SK-N-MC (cell line): ENCODE data around the gene DIAPH1.

ENCODE experiments used
- DNase-seq: peaks from one replicate; pipeline ENCODE4 v3.0.0-alpha.2; 2011; ENCODE audit warnings: low read depth, low spot score
- H3K27ac ChIP-seq: fragments of 200-600 bp; sonication (generic); 2 replicates; pipeline ENCODE4 v1.5.1; 2016; ENCODE audit warnings: mixed run types
- H3K36me3 ChIP-seq: fragments of 200-600 bp; sonication (generic); 2 replicates; pipeline ENCODE4 v1.6.1; 2017; ENCODE audit warnings: antibody characterized with exemption, low read length, mixed read lengths; ENCODE audit not compliant: insufficient read depth
- H3K4me3 ChIP-seq: fragments of 200-600 bp; sonication (generic); 2 replicates; pipeline ENCODE4 v1.5.1; 2016
- H3K9ac ChIP-seq: fragments of 200-600 bp; sonication (generic); 2 replicates; pipeline ENCODE4 v1.8.0; 2017; ENCODE audit warnings: mixed run types, mixed read lengths; ENCODE audit not compliant: insufficient read length
- H3K9me3 ChIP-seq: fragments of 200-600 bp; sonication (generic); 2 replicates; pipeline ENCODE4 v1.6.1; 2017; ENCODE audit warnings: low read depth, mild to moderate bottlenecking, antibody characterized with exemption, low read length, moderate library complexity, mixed read lengths
- EZH2 ChIP-seq: fragments of 200-600 bp; sonication (generic); IDR thresholded peaks from one replicate; pipeline ENCODE4 v1.6.1; 2017; ENCODE audit warnings: antibody characterized with exemption
- FOXP2 ChIP-seq: optimal IDR thresholded peaks from 2 replicates; pipeline ENCODE3; 2011; ENCODE audit warnings: mild to moderate bottlenecking, moderate library complexity; ENCODE audit not compliant: insufficient read depth; ENCODE audit errors: extremely low read length, control extremely low read depth
- POLR2AphosphoS5 ChIP-seq: IDR thresholded peaks from 2 replicates; pipeline ENCODE4 v1.6.1; 2012; ENCODE audit warnings: mild to moderate bottlenecking, low read depth, low read length, borderline replicate concordance

Gene DIAPH1

DNA sequence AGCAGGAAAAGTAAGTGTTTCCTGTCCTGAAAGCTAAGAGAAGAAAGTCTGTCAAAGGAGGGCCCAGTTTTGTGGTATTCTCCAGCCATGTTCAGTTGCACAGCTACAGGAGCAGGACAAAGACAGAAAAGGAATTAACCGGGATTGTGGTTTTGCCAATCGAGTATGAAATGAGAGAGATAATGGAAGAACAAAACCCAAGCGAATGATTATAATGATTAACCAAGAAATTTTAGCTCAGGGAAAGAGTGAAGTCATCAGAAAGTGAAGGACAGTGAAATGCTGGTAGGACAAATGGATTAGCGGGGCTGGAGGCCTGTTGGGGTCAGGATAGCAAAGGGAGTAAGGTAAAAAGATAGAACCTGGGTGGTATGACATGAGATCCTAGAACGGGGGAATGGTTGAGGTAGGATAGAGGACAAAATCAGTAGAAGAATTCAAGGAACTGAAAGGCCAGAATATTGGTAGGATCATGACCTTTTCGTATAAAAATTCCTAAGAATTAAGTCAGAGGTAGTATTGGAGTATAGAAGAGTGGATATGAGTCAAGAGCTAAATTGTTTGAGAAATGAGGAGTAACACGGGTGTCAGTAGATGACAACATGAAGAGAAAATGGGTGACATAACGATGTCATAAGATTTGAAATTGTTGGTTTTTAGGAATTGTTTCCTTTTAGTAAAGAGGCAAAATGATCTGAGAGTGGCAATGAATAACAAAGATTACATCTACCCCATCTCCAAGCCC lies 52.8 kb downstream of the DIAPH1 start:
- Histone ChIP-seq H3K27ac (peak overlapping the region; percentile 91), H3K36me3 (peaks cover 66% of the 10 kb centered on the region), H3K4me3 (no peak overlapping the region), H3K9me3 (no peaks in the 10 kb centered on the region), H3K9ac (peak overlapping the region; percentile 35)
- no peak for DNase-seq
- TF ChIP-seq FOXP2, result no peak
- no peak for TF ChIP-seq POLR2AphosphoS5
- TF ChIP-seq EZH2, result no peak

DNA sequence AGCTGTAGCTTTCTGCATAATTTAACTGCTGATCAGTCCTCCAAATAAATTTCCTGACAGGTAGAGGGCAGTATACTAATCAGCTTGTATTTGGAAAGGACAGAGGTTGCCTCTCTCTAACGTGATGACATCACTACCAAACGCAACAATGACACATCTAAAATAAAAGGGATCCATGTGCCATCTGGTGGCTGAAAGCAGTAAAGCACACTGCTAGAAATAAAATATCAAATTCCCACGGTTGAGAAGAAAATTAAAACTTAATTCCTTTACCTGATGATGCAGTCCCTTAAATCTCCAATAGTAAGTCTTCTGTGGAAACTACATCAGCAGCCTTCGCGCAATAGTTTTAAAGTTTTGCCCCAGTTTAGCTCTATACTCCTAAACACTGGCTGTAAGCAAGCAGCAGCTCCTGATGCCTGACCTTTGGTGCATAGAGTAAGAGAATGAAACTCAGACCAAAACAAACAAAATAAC lies 54.5 kb downstream of the DIAPH1 start:
- DNase-seq, result peak; percentile 95
- no peaks in the 10 kb centered on the region for H3K9me3 ChIP-seq
- peak overlapping the region; percentile 91 for H3K27ac ChIP-seq
- TF ChIP-seq POLR2AphosphoS5, result peak; percentile 40; the same call in 1 of the 2 replicates
- no peak for TF ChIP-seq EZH2
- peak; percentile 79 for TF ChIP-seq FOXP2
- H3K36me3 ChIP-seq, result peaks cover 53% of the 10 kb centered on the region
- no peak overlapping the region for H3K4me3 ChIP-seq
- peak overlapping the region; percentile 56 for H3K9ac ChIP-seq

DNA sequence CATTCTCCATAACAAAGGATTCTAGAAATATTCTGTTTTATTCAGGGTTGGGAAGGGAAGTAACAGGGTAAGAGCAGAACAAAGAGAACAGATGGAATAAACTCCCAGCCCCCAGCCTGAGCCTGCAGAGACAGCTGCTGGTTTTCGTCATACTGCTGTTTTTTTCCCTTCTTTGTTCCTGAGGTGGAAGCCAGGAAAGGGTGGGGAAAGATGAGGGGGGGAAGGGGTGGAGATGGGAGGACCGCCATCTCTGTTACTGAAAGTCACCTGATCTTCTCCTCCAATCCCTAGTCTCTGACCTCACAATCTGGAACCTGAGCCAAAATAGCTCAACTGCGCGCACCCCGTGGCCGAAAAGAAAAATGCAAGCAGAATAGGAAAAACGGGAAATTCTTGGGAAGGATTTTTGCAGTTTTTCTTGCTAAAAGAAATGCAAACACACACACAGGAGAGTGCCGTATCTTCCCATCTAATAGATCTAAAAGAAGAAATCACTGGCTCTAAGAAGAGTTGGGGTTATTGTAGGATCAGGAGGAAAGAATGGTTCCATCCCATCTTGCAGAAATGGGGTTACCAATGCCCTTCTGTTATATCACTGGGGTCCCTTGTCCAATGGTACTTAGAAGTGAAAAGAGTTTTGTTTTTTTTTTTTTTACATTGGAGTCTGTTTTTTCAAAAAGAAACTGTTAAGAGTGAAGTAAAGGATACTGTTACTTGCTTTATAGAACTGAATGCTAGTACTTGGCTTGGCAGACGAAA lies 57.9 kb downstream of the DIAPH1 start:
- no peaks in the 10 kb centered on the region for H3K9me3 ChIP-seq
- H3K4me3 ChIP-seq, result peak overlapping the region; percentile 70
- H3K9ac ChIP-seq, result peak overlapping the region; percentile 88
- peak overlapping the region; percentile 95 for H3K27ac ChIP-seq
- H3K36me3 ChIP-seq, result peaks cover 32% of the 10 kb centered on the region
- DNase-seq, result peak; percentile 85
- TF ChIP-seq FOXP2, result peak; percentile 27
- peak; percentile 42; the same call in 1 of the 2 replicates for TF ChIP-seq POLR2AphosphoS5
- no peak for TF ChIP-seq EZH2

DNA sequence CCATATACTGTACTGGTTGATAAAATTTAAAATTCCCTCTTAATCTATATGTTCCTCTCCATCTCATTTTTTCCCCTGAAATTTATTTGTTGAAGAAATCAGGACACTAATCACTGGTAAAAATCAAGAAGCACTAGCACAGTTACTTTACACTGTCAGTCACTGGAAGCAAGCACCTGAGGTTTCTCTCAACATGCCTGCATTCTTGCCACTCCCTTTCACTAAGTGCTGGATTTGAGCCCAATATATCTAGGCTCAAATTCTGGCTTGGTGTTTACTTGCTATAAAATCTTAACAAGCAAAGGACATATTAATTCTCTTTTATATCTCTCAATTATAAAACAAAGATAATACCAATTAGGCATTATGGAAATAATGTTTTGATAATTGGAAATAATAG lies 58.6 kb downstream of the DIAPH1 start:
- no peak for DNase-seq
- Histone ChIP-seq H3K4me3 (peak overlapping the region; percentile 70), H3K36me3 (peaks cover 29% of the 10 kb centered on the region), H3K9me3 (no peaks in the 10 kb centered on the region), H3K27ac (peak overlapping the region; percentile 95), H3K9ac (peak overlapping the region; percentile 88)
- TF ChIP-seq FOXP2 (no peak), POLR2AphosphoS5 (no peak), EZH2 (no peak)

GRCh38 chr5:141559461-141559860 lies 59.3 kb downstream of the DIAPH1 start:
- peak overlapping the region; percentile 95 for H3K27ac ChIP-seq
- no peaks in the 10 kb centered on the region for H3K9me3 ChIP-seq
- no peak for DNase-seq
- peaks cover 26% of the 10 kb centered on the region for H3K36me3 ChIP-seq
- TF ChIP-seq POLR2AphosphoS5 (no peak), EZH2 (no peak), FOXP2 (no peak)
- no peak overlapping the region for H3K9ac ChIP-seq
- H3K4me3 ChIP-seq, result no peak overlapping the region

- no peak for DNase-seq
- Histone ChIP-seq H3K27ac (peak overlapping the region; percentile 95), H3K9ac (peak overlapping the region; percentile 74), H3K9me3 (no peaks in the 10 kb centered on the region), H3K36me3 (peaks cover 14% of the 10 kb centered on the region), H3K4me3 (peak overlapping the region; percentile 44)
- TF ChIP-seq FOXP2 (no peak), EZH2 (no peak), POLR2AphosphoS5 (no peak)
Observed at GRCh38 chr5:141558150-141558549, 60.6 kb downstream of the DIAPH1 start.

GRCh38 chr5:141557681-141558136 lies 61.1 kb downstream of the DIAPH1 start:
- TF ChIP-seq FOXP2, result no peak
- no peak for TF ChIP-seq EZH2
- no peak for TF ChIP-seq POLR2AphosphoS5
- Histone ChIP-seq H3K9me3 (no peaks in the 10 kb centered on the region), H3K9ac (peak overlapping the region; percentile 74), H3K4me3 (peak overlapping the region; percentile 44), H3K27ac (peak overlapping the region; percentile 95), H3K36me3 (peaks cover 14% of the 10 kb centered on the region)
- DNase-seq, result peak; percentile 88

DNA sequence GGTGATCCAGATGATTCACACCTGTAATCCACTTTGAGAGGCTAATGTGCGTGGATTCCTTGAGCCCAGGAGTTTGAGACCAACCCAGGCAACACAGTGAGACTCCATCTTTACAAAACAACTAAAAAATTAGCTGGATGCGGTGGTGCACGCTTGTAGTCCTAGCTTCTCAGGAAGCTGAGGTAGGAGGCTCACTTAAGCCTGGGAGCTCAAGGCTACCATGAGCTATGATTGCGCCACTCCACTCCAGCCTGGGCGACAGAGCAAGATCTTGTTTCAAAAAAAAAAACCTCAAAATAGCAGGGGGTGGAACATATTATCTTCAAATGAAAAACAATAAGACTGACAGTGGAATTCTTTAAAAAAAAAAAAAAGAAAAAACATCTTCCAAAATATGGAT lies 70.9 kb downstream of the DIAPH1 start:
- no peak for TF ChIP-seq FOXP2
- no peak for TF ChIP-seq POLR2AphosphoS5
- no peak overlapping the region for H3K27ac ChIP-seq
- H3K4me3 ChIP-seq, result no peak overlapping the region
- 0 out of 2 replicates have a peak, but pooled peaks cover 8% of the 10 kb centered on the region for H3K9me3 ChIP-seq
- peaks cover 64% of the 10 kb centered on the region for H3K36me3 ChIP-seq
- DNase-seq, result no peak
- no peak overlapping the region for H3K9ac ChIP-seq
